HG03280 (cell line): Measurements from ENCODE around the gene ZNF616.
A peak's percentile ranks its signal among the peaks of the same experiment; 100 is the strongest.
"Not testable (repeated sequence)": the region's sequence is repeated elsewhere in the genome, so short reads cannot be mapped to it uniquely, and the experiment has no call there.

Experiments used
- ATAC-seq: cut with Tn5 transposase; IDR thresholded peaks from one replicate; pipeline ENCODE4 v1.9.1; 2021; ENCODE audit warnings: mild to moderate bottlenecking, moderate library complexity; ENCODE audit not compliant: unreplicated experiment

ZNF616 gene

DNA sequence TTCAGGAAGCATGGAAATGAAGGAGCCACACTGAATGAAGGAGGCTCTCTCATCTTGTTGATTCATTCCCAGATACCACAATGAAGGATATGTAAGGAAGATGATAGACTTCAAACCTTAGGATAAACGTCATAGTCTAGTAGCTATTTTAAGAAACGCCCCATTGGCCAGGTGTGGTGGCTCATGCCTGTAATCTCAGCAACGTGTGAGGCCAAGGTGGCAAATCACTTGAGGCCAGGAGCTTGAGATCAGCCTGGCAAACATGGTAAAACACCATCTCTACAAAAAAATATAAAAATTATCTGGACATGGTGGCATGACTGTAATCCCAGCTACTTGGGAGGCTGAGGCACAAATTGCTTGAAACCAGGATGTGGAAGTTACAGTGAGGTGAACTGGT is 27.1 kb downstream of the ZNF616 start:
- ATAC-seq, result no peak

DNA sequence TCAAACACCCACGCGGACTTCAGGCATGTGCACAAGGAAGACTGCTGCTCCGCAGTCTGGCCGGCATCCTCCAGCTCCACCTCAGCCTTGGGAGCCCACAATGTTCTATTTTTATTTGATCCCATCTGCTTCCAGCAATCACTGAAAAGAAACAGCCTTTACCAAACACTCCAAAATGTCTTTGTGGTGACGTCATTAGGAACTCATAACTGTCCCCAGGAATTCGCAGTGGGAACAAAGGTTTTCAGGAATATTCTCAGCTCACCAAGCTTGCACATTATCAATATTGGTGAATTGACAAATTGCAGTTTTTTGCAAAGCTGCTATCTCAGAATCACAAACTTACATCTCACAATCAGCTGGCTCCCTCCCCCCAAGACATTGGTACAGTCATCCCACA is 29.0 kb downstream of the ZNF616 start:
- no peak for ATAC-seq

DNA sequence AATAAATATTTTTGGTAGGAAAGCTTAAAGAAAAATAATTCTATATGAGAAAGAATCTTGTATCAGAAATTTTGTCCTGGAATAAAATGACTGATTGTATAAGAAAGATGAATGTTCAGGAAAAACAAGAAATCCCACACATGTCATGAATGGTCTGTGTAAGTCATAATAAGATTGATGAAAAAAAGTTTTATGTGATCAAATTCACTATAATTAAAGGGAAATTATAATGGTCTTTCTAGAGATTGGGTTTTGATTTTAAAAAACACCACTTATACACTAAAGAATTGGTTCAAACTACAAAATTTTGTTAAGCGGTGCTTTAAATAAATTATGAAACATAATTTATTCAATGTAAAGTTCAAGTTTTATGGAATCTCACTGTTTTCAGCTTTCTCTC is 37.0 kb downstream of the ZNF616 start:
- ATAC-seq, result no peak

DNA sequence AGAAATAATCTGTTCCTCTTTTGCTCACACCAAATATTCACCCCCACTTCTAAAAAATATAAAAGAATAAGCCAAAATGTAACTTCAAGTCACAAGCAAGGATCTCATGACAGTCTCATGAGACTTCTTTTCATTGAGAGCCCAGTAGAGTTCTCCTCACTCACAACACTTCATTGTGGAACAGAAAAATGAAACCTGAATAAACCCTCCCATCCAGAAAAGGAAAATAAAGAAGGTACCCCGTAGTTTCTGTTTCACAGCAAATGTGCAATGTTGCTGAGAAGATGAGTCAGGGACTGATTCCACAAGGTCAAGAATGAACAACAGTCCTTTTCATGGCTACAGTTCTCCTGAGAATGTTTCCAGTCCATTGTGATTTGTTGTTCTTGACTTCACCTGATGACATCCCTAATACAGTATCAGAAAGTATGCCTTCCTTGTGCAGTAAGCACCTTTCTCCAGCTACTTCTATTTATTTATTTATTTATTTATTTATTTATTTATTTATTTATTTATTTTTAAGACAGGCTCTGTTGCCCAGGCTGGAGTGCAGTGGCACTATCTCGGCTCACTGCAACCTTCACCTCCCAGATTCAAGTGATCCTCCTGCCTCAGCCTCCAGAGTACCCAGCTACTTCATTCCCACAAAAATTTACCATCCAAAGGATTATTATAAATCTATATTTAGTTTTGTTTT is 37.7 kb downstream of the ZNF616 start:
- ATAC-seq, result no peak

DNA sequence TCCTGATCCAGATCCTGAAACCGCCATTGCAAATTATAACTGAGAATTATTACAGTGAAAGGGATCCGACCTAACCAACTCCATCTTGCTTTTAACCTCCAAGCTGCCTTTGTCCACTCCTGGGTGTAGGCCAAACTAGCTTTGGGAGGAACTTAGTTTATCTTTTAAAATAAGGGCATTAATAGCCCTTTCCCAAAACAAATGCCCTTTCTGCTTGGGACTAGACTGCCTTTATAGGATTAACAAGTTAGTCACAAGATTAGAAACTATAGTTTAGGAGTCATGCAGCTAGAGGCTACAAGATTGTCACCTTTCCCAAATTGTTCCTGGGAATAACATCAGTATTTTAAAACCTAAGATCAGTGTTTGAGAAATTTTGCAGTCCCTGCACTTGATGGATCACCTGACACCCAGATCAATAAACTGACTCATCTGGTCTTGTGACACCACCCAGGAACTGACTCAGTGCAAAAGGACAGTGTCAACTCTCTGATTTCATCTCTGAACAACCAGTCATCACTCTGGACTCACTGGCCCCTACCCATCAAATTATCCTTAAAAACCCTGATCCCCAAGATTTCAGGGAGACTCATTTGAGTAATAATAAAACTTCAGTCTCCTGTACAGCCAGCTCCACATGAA is 40.1 kb downstream of the ZNF616 start:
- ATAC-seq, result no peak

DNA sequence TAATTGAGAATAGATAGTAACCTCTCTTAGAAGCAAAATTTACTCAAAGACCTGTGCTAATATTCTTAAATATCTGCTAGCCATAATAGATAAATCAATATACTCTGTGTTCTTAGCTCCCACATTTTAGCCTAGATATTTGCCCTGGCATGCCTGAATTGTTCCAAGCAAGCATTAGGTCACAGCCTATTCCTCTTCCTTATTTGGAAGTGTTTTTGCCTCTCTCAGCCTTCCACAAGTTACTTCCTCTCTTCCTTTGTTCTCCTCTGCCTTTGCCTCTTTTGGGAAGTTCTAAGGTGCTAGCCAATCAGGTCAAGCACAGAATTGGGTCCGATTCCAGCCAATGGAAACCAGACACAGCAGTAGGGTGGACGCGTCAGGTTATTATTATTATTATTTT is 43.3 kb downstream of the ZNF616 start:
- ATAC-seq, result not testable (repeated sequence)

DNA sequence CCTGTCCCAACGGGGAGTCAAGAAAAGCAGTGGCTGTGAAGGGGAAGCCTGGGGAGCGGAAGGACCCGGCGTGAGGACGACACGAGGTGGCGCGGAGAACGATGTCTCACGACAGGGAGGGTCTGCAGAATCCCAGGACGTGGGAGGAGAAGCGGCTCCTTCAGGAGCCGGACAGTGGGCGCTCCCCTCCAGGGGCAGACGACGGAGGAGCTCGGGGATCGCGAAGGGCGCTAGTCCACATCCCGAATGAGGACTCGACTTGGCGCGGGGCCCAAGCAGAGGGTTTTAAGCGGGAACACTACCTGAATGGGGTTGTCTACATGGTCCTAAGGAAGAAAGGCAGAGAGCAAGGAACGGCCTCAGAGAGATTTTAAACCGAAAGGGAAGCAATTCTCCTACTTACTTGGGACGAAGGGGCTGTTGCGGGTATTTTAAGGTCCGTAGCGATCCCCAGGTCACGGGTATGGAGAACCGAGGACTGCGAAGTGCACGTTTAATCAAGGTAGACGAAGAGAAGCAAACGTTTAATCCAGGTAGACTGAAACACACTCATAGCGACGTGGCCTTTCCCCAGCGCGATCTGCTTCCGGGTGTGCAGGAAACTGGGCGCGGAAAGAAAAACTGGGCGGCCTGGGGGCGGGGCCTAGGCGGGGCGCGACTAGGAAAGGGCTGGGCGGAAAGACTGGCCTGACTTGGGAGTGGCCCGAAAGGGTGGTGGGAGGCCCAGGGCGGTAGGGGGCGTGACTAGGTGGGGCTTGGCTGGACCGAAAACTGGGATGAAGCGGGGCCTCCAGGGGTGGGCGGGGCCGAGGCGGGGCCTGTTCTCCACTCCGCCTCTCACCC is 44.3 kb downstream of the ZNF616 start, which contains the start of gene ZNF841:
Gene ZNF841, minus strand, starts transcription at position 594 of the 843 bp plus-strand sequence. CDS start 10,964 bp downstream, outside the sequence.
- peak; percentile 44 for ATAC-seq

DNA sequence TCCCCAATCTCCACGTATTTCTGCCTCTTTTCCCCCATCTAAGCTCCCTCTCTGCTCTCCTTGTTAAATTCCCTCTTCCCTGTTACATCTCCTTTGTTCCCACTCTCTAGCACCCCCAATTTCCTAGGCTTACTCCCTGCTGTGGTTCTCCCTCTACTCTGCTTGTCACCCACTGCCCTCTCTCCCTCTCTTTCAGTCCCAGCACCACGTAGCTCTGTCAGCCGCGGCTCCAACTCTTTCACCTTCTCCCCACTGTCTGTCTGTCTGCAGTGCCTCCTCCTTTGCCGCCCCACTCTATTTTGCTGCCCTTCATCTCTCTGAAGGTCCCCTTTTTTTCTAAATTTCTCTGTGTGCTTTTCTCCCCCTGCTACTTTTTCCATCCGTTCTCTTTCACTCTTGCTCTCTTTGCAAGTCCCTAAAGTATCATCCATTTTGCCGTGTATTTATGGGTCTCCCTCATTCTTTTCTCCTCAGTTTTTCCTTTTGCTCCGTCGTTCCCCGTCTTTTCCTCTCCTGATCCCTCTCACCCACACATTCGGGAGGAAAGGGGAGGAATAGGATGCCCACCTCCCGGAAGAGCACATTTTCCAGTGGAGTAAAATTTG is 45.1 kb downstream of the ZNF616 start:
- ATAC-seq, result no peak

DNA sequence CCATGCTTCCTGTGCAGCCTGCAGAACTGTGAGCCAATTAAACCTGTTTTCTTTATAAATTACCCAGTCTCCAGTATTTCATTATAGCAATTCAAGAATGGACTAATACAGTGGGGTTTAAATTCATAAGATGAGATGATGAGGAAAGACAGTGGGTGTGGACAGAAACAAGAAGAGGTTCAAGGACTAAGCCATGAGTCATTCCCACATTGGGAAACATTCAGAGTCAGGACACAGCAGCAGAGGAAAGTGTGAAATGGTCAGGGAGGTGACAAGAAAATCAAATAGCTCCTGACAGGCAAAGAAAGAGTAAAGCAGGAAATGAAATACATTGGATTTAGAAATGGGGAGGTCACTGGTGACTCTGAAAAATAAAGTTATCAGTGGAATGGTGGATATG is 53.3 kb downstream of the ZNF616 start:
- ATAC-seq, result no peak

DNA sequence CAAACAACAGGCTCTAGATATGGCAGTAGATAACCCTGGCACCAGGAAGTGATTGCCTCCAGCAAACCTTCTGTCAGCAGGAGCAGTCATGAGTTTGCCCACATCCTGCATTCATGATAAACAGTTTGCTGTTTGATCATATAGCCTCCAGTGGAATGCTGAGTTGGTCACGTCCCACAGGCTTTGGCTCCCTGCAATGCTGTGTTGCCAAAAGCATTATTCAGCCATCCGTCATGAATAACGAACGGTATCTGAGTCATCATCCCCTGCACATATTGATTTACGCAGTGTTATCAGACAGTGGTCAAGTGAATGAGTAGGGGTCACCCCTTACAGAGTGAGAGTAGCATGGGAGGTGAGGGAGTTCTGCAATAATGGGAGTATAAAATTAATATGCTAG is 69.2 kb downstream of the ZNF616 start:
- ATAC-seq, result no peak

DNA sequence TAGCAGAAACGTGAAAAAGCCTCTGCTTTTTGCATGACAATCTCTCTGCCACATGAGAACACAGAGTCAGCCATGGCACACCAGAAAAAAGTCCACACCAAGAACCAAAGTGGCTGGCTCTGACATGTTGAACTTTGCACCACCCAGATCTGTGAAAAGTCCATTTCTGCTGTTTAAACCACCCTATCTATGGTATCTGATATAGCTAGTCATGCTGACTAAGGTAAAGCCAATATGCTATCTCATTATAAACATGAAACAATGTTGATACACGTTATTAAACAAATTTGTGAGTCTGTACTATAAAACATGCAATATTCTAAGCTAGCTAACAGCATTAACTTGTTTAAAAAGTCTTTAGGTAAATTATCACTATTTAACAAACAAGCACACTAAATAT is 70.1 kb downstream of the ZNF616 start:
- ATAC-seq, result no peak

DNA sequence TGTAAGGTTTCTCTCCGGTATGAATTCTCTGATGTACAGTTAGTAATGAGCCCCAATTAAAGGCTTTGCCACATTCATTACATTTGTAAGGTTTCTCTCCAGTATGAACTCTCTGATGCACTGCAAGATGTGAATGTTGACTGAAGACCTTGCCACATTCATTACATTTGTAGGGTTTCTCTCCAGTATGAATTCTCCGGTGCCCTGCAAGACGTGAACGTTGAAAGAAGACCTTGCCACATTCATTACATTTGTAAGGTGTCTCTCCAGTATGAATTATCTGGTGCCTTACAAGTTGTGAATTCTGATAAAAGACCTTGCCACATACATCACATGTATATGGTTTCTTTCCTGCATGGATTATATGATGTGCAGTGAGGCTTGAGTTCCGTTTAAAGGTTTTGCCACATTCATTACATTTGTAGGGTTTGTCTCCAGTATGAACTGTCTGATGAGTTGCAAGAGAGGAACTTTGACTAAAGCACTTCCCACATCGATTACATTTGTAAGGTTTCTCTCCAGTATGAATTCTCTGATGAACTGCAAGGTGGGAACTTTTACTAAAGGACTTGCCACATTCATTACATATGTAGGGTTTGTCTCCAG is 73.4 kb downstream of the ZNF616 start:
- no peak for ATAC-seq

DNA sequence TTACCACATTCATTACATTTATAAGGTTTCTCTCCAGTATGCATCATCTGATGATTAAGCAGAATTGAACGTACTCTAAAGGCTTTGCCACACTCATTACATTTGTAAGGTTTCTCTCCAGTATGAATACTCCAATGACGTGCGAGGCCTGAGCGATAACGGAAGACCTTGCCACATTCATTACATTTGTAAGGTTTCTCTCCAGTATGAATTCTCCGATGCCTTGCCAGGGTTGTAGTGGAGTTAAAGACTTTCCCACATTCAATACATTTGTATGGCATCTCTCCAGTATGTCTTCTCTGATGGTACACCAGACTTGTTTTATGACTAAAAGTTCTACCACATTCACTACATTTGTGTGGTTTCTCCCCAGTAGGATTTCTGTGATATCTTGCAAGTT is 74.3 kb downstream of the ZNF616 start:
- no peak for ATAC-seq
